ENCODE measurements around the gene FLYWCH1. TPM values are rescaled to one million over a fixed set of nuclear protein-coding genes. Genes with fewer than 3 reads are reported as not detected.

The FLYWCH1 gene
- total RNA-seq, 2 donors from 2014 or later: 31.0 to 37.7 TPM

DNA sequence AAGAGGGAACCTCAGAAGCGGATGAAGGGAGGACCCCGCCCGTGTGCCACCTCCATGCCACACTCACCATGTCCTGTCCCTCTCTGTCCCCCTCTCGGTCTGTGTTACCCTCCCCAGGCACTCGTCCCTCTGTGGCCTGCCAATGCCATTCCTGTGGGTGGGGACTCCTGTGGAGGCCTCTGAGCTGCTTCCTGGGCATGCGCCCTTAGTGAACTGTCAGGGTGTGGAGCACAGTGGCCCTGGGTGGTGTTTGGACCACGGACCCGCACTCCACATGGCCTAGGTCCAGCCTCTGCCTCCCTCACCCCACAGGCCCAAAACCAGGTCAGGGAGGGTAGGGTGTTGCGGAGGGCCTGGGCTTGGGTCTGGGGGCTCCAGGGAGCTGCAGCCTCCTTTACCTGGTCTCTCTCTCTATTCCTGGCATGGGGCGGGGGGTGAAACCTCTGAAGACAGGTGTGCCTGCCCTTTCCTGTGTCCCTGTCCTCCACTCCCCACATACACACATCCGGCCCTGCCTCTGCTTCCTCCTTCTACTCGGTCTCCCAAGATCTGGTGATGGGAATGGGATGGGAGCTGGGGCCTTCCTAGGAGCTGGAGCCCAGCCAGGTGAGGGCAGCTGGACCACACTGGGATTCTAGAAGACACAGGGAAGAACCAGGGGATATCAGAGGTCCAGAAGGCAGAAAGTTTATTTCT is 80.0 kb downstream of the FLYWCH1 start:
- no peak for DNase-seq (ENCODE audit: low spot score)
- intact Hi-C loops (cut with DNase I): no loop called here

GRCh38 chr16:2992383-2993081 is 80.8 kb downstream of the FLYWCH1 start:
- intact Hi-C loops (cut with DNase I): no loop called here
- no peak for DNase-seq (ENCODE audit: low spot score)

DNA sequence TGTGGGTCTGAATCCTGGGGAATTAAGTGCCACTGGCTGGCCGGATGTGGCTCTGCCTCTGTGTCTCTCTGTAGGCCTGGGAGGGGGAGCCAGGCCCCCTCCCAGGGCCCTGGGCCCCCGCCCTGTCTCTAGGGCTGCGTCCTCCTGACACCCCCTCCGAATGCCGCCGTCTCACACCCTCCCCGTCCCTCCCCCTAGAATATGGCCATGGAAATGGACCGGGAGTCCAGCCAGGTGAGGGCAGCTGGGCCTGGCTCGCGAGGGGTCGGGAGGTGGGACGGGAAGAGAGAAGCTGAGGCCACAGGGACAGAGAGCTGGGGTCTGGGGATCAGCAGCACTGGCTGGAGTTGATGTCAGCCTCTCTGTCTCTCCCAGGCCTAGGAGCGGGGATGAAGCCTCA is 84.6 kb downstream of the FLYWCH1 start:
- intact Hi-C loops (cut with DNase I): no loop called here
- no peak for DNase-seq (ENCODE audit: low spot score)

GRCh38 chr16:2999929-3000328 is 88.2 kb downstream of the FLYWCH1 start:
- intact Hi-C loops (cut with DNase I): no loop called here
- no peak for DNase-seq (ENCODE audit: low spot score)

DNA sequence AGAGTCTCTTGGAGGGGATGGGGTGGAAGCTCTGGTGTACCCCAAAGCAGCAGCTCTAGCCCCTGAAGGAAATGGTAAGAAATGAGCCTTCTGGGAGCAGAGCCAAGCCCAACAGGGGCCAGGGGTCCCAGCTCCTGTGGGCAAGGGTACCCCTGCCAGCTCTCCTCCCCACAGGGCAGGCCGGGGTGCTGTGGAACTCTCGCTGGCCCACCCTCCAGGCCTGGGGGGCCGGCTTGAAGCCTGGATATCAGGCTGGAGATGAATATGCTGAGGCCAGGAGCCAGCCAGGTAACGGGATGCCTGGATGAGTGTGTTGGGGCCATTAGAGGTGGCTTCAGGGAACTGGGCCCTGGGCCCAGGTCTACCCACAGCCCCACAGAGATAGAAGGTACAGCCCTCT is 88.8 kb downstream of the FLYWCH1 start:
- no peak for DNase-seq (ENCODE audit: low spot score)
- intact Hi-C loops (cut with DNase I): no loop called here

Other genes with a start within 250 kb of the FLYWCH1 start
- 10 to 100 TPM; 13.5 to 14.3 TPM for gene KCTD5, start 229.4 kb upstream of the FLYWCH1 start, total RNA-seq
- gene PRSS27, start 191.7 kb upstream of the FLYWCH1 start, total RNA-seq: 1 to 10 TPM in 1 of 2 donors, under 1 TPM in 1; 0.71 to 1.4 TPM
- gene SRRM2, start 159.3 kb upstream of the FLYWCH1 start, total RNA-seq: 100 to 1,000 TPM; 320 to 360 TPM
- gene ELOB, start 134.7 kb upstream of the FLYWCH1 start, total RNA-seq: 100 to 1,000 TPM; 182 to 196 TPM
- not detected for gene PRSS33, start 124.4 kb upstream of the FLYWCH1 start, total RNA-seq
- not detected for gene PRSS41, start 113.5 kb upstream of the FLYWCH1 start, total RNA-seq
- not detected for gene PRSS21, start 94.7 kb upstream of the FLYWCH1 start, total RNA-seq
- gene ZG16B, start 81.6 kb upstream of the FLYWCH1 start, total RNA-seq: not detected
- gene PRSS22, start 53.8 kb upstream of the FLYWCH1 start, total RNA-seq: not detected
- gene FLYWCH2, start 28.7 kb upstream of the FLYWCH1 start, total RNA-seq: 10 to 100 TPM; 16.0 to 17.6 TPM
- gene KREMEN2, start 52.3 kb downstream of the FLYWCH1 start, total RNA-seq: not detected
- gene PAQR4, start 57.4 kb downstream of the FLYWCH1 start, total RNA-seq: 1 to 10 TPM; 2.5 to 5.4 TPM
- 1 to 10 TPM in 1 of 2 donors, under 1 TPM in 1; 0.76 to 1.6 TPM for gene PKMYT1, start 68.5 kb downstream of the FLYWCH1 start, total RNA-seq
- not detected for gene CLDN9, start 101.0 kb downstream of the FLYWCH1 start, total RNA-seq
- gene CLDN6, start 106.3 kb downstream of the FLYWCH1 start, total RNA-seq: not detected
- gene TNFRSF12A, start 108.4 kb downstream of the FLYWCH1 start, total RNA-seq: 100 to 1,000 TPM in 1 of 2 donors, 10 to 100 TPM in 1; 67.1 to 156 TPM
- gene HCFC1R1, start 112.0 kb downstream of the FLYWCH1 start, total RNA-seq: 100 to 1,000 TPM in 1 of 2 donors, 10 to 100 TPM in 1; 63.3 to 104 TPM
- gene THOC6, start 112.1 kb downstream of the FLYWCH1 start, total RNA-seq: 10 to 100 TPM; 21.6 to 25.7 TPM
- under 1 TPM in 1 of 2 donors, not detected in 1; 0.10 TPM for gene BICDL2, start 125.0 kb downstream of the FLYWCH1 start, total RNA-seq
- 1 to 10 TPM; 4.7 to 5.6 TPM for gene MMP25, start 134.6 kb downstream of the FLYWCH1 start, total RNA-seq
- gene IL32, start 153.7 kb downstream of the FLYWCH1 start, total RNA-seq: 10 to 100 TPM; 56.8 to 65.4 TPM
- not detected for gene ZSCAN10, start 187.4 kb downstream of the FLYWCH1 start, total RNA-seq
- 1 to 10 TPM; 7.6 to 8.3 TPM for gene ZNF205, start 200.7 kb downstream of the FLYWCH1 start, total RNA-seq
- gene ZNF213, start 223.1 kb downstream of the FLYWCH1 start, total RNA-seq: 10 to 100 TPM in 1 of 2 donors, 1 to 10 TPM in 1; 8.3 to 10.2 TPM